Cardiac fibroblast (primary cell): ENCODE data around the gene C1orf174.

ENCODE experiments used
- DNase-seq, 2 donors: peaks; one replicate each; pipeline versions ENCODE4 v3.0.0 to v3.0.0-alpha.2; 2010; ENCODE audit warnings: low read depth in 2 of 2
- H3K4me3 ChIP-seq, 2 donors: replicated peaks in 1 of 2; 1 replicate in 1 of 2; 2 replicates in 1 of 2; pipeline ENCODE4 v1.5.1; 2011; ENCODE audit warnings: low read depth in 2 of 2, low read length in 2 of 2, mild to moderate bottlenecking in 2 of 2, moderate library complexity in 1 of 2
- CTCF ChIP-seq: IDR thresholded peaks from one replicate; pipeline ENCODE4 v1.5.1; 2011; ENCODE audit warnings: low read depth, mild to moderate bottlenecking, low read length, inconsistent platforms

C1orf174 gene

GRCh38 chr1:3943123-3943431 is 43.0 kb upstream of the C1orf174 start:
- TF ChIP-seq CTCF: no peak
- DNase-seq: no peak
- H3K4me3 ChIP-seq: no peak overlapping the region

GRCh38 chr1:3942416-3943122 is 42.5 kb upstream of the C1orf174 start:
- DNase-seq: no peak
- TF ChIP-seq CTCF: no peak
- H3K4me3 ChIP-seq: no peak overlapping the region

- DNase-seq: no peak
- no peak overlapping the region for H3K4me3 ChIP-seq
- TF ChIP-seq CTCF: no peak
Observed at GRCh38 chr1:3940754-3941345, 40.8 kb upstream of the C1orf174 start.

- no peak for TF ChIP-seq CTCF
- H3K4me3 ChIP-seq: no peak overlapping the region
- DNase-seq: no peak
Observed at GRCh38 chr1:3940081-3940753, 40.1 kb upstream of the C1orf174 start.

- no peak for DNase-seq
- TF ChIP-seq CTCF: no peak
- H3K4me3 ChIP-seq: no peak overlapping the region
Observed at GRCh38 chr1:3939242-3940080, 39.4 kb upstream of the C1orf174 start.

- no peak overlapping the region for H3K4me3 ChIP-seq
- DNase-seq: no peak
- TF ChIP-seq CTCF: no peak
Observed at GRCh38 chr1:3932156-3932919, 32.3 kb upstream of the C1orf174 start.
